Measurements from ENCODE around the gene LDLRAD3. TPM values are rescaled to one million over a fixed set of nuclear protein-coding genes. Genes with fewer than 3 reads are reported as not detected.

The LDLRAD3 gene
- total and polyA plus RNA-seq, 11 donors = 1.1 to 7.7 (median 2.6) TPM

GRCh38 chr11:35994421-35994820 is 50.6 kb downstream of the LDLRAD3 start:
- no peak overlapping the region for H3K27ac ChIP-seq
- no peak for TF ChIP-seq POLR2A (IDR thresholded peaks at IDR 0.05)
- no peak for TF ChIP-seq CTCF (IDR thresholded peaks at IDR 0.05)
- H3K36me3 ChIP-seq = no peaks in the 10 kb centered on the region
- H3K4me3 ChIP-seq = no peak overlapping the region
- DNase-seq (no peak), ATAC-seq (no peak)
- peaks cover 0 to 3% (median 0%) of the 10 kb centered on the region in 9 donors for H3K27me3 ChIP-seq
- H3K9me3 ChIP-seq = peaks cover 0 to 12% (median 2%) of the 10 kb centered on the region in 12 donors
- peaks cover 0 to 6% (median 0%) of the 10 kb centered on the region in 12 donors for H3K4me1 ChIP-seq
- intact Hi-C loops (cut with DNase I) = no loop called here
- WGBS, 4 donors = 92 to 100% (median 96%) methylated on average over 2 of the region's 2 CpGs

- H3K27me3 ChIP-seq = peaks cover 0 to 3% (median 0%) of the 10 kb centered on the region in 9 donors
- no peak for ATAC-seq
- TF ChIP-seq POLR2A (IDR thresholded peaks at IDR 0.05) (no peak), CTCF (IDR thresholded peaks at IDR 0.05) (no peak)
Measured at GRCh38 chr11:35995681-35996271, 51.9 kb downstream of the LDLRAD3 start.

GRCh38 chr11:35997902-35998520 is 54.1 kb downstream of the LDLRAD3 start:
- Histone ChIP-seq H3K27ac (no peak overlapping the region), H3K27me3 (peaks cover 0 to 3% (median 0%) of the 10 kb centered on the region in 9 donors), H3K9me3 (peaks cover 0 to 12% (median 2%) of the 10 kb centered on the region in 12 donors), H3K4me3 (no peak overlapping the region), H3K4me1 (peaks cover 0 to 12% (median 0%) of the 10 kb centered on the region in 12 donors), H3K36me3 (no peaks in the 10 kb centered on the region)
- WGBS, 4 donors = 92 to 95% (median 95%) methylated on average over 6 of the region's 6 CpGs
- ATAC-seq = no peak
- TF ChIP-seq POLR2A (IDR thresholded peaks at IDR 0.05) (no peak), CTCF (IDR thresholded peaks at IDR 0.05) (no peak)
- intact Hi-C loops (cut with DNase I) = no loop called here
- DNase-seq = no peak

More at GRCh38 chr11:35995681-35996271, 51.9 kb downstream of the LDLRAD3 start:
- H3K27ac ChIP-seq = peak overlapping the region in 1 of 12 donors; percentile 4
- H3K36me3 ChIP-seq = no peaks in the 10 kb centered on the region
- no peak for DNase-seq
- H3K9me3 ChIP-seq = peaks cover 0 to 12% (median 2%) of the 10 kb centered on the region in 12 donors
- peaks cover 0 to 6% (median 0%) of the 10 kb centered on the region in 12 donors for H3K4me1 ChIP-seq
- intact Hi-C loops (cut with DNase I) = no loop called here
- no peak overlapping the region for H3K4me3 ChIP-seq
- WGBS, 4 donors = 63 to 70% (median 69%) methylated on average over 5 of the region's 5 CpGs

GRCh38 chr11:35998634-35999033 is 54.8 kb downstream of the LDLRAD3 start:
- no peak overlapping the region for H3K4me3 ChIP-seq
- no peaks in the 10 kb centered on the region for H3K36me3 ChIP-seq
- ATAC-seq (no peak), DNase-seq (no peak)
- H3K4me1 ChIP-seq = peaks cover 0 to 13% (median 0%) of the 10 kb centered on the region in 12 donors
- H3K9me3 ChIP-seq = peaks cover 0 to 12% (median 2%) of the 10 kb centered on the region in 12 donors
- no peak for TF ChIP-seq POLR2A (IDR thresholded peaks at IDR 0.05)
- TF ChIP-seq CTCF (IDR thresholded peaks at IDR 0.05) = no peak
- no peak overlapping the region for H3K27ac ChIP-seq
- intact Hi-C loops (cut with DNase I) = no loop called here
- H3K27me3 ChIP-seq = no peaks in the 10 kb centered on the region
- WGBS, 4 donors = 84 to 93% (median 90%) methylated on average over 6 of the region's 6 CpGs
